Measurements from ENCODE around the gene SEMA6C. TPM values are rescaled to one million over a fixed set of nuclear protein-coding genes. Genes with fewer than 3 reads are reported as not detected.

The SEMA6C gene
- total and polyA plus RNA-seq, 2 of the 13 experiments (the other 11 are each of a cell fraction or from before 2014, with no cell fraction given) = 1.4 to 2.9 TPM

DNA sequence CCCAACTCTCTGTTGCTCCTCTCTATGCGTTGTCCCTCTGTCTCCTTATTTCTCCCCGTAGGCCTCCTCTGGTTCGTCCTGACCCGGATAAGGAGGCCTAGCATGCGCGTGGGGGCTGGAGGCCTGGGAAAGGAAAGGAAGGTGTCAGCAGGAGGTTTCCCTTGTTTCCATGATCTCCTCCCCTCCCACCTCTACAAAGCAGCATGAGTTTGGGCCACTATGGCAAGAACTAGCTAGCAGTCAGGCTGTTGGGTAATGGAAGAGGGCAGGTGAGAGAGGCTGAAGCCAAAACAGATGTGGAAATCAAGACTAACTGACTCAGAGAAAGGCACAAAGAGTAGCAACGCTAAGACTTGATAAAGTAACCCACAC, 687 bp upstream of the SEMA6C start (continued):
- TF ChIP-seq HNF1A (IDR thresholded peaks at IDR 0.05; ENCODE audit: low read depth) (no peak), HNF1A (CRISPR knock-in tag; IDR thresholded peaks at IDR 0.05; ENCODE audit: borderline replicate concordance) (no peak), PHF5A (CRISPR knock-in tag; IDR thresholded peaks at IDR 0.05; ENCODE audit: low read depth, unreplicated experiment) (peak; percentile 15), ZNF792 (CRISPR knock-in tag; IDR thresholded peaks at IDR 0.05) (no peak), GABPA (IDR thresholded peaks at IDR 0.05; ENCODE audit: low read depth, low read length) (no peak), GABPA (CRISPR knock-in tag; IDR thresholded peaks at IDR 0.05; ENCODE audit: low read depth) (no peak), ATF2 (CRISPR knock-in tag; IDR thresholded peaks at IDR 0.05) (no peak), SSRP1 (CRISPR knock-in tag; IDR thresholded peaks at IDR 0.05) (peak; percentile 37; the same call in 1 of the 2 replicates), ZNF546 (CRISPR knock-in tag; conservative IDR thresholded peaks at IDR 0.05) (no peak), ZZZ3 (CRISPR knock-in tag; IDR thresholded peaks at IDR 0.05; ENCODE audit: borderline replicate concordance) (0 out of 2 replicates have a peak, but pooled peaks have one; percentile 59), ZNF326 (CRISPR knock-in tag; IDR thresholded peaks at IDR 0.05; ENCODE audit: borderline replicate concordance) (no peak), ZBTB7B (CRISPR knock-in tag; IDR thresholded peaks at IDR 0.05) (no peak), ZC3H13 (CRISPR knock-in tag; IDR thresholded peaks at IDR 0.05) (no peak), ZNF547 (CRISPR knock-in tag; IDR thresholded peaks at IDR 0.05) (no peak), NCOA2 (CRISPR knock-in tag; IDR thresholded peaks at IDR 0.05) (0 out of 2 replicates have a peak, but pooled peaks have one; percentile 3)
- TF ChIP-seq, protein P1, sequence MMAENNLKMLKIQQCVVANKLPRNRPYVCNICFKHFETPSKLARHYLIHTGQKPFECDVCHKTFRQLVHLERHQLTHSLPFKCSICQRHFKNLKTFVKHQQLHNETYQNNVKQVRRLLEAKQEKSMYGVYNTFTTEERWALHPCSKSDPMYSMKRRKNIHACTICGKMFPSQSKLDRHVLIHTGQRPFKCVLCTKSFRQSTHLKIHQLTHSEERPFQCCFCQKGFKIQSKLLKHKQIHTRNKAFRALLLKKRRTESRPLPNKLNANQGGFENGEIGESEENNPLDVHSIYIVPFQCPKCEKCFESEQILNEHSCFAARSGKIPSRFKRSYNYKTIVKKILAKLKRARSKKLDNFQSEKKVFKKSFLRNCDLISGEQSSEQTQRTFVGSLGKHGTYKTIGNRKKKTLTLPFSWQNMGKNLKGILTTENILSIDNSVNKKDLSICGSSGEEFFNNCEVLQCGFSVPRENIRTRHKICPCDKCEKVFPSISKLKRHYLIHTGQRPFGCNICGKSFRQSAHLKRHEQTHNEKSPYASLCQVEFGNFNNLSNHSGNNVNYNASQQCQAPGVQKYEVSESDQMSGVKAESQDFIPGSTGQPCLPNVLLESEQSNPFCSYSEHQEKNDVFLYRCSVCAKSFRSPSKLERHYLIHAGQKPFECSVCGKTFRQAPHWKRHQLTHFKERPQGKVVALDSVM (CRISPR knock-in tag; IDR thresholded peaks at IDR 0.05) = no peak
- TF ChIP-seq, protein P2, sequence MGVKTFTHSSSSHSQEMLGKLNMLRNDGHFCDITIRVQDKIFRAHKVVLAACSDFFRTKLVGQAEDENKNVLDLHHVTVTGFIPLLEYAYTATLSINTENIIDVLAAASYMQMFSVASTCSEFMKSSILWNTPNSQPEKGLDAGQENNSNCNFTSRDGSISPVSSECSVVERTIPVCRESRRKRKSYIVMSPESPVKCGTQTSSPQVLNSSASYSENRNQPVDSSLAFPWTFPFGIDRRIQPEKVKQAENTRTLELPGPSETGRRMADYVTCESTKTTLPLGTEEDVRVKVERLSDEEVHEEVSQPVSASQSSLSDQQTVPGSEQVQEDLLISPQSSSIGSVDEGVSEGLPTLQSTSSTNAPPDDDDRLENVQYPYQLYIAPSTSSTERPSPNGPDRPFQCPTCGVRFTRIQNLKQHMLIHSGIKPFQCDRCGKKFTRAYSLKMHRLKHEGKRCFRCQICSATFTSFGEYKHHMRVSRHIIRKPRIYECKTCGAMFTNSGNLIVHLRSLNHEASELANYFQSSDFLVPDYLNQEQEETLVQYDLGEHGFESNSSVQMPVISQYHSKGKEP (CRISPR knock-in tag; IDR thresholded peaks at IDR 0.05) = no peak
